Measurements from ENCODE around the gene SNTB2.

DNA sequence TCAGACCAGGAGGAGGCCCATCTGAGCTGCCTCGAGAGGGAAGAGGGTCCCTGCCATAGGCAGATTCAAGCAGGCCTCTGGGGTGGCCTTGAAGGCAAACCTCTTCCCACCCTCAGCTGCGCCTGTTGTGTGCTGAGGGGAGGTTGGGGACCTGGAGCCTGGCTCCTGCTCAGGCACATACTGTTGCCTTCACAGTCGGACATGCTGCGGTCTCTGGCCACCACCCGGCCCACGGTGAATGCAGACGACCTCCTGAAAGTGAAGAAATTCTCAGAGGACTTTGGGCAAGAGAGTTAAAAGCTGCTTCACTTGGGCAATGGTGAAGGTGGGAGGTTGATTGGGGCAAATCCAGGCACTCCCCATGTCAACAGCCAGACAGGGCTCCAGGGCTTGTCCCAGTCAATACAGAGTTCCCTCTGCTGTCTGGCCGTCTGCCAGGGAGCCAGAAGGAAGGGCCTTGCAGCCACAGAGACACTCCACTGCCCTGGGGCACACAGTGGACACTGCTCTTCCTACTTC, 137.1 kb downstream of the SNTB2 start:
- TF ChIP-seq, protein P1, sequence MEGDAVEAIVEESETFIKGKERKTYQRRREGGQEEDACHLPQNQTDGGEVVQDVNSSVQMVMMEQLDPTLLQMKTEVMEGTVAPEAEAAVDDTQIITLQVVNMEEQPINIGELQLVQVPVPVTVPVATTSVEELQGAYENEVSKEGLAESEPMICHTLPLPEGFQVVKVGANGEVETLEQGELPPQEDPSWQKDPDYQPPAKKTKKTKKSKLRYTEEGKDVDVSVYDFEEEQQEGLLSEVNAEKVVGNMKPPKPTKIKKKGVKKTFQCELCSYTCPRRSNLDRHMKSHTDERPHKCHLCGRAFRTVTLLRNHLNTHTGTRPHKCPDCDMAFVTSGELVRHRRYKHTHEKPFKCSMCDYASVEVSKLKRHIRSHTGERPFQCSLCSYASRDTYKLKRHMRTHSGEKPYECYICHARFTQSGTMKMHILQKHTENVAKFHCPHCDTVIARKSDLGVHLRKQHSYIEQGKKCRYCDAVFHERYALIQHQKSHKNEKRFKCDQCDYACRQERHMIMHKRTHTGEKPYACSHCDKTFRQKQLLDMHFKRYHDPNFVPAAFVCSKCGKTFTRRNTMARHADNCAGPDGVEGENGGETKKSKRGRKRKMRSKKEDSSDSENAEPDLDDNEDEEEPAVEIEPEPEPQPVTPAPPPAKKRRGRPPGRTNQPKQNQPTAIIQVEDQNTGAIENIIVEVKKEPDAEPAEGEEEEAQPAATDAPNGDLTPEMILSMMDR (conservative IDR thresholded peaks at IDR 0.05) = no peak
- TF ChIP-seq EZH2 (IDR thresholded peaks at IDR 0.05; ENCODE audit: low read depth) = no peak

Measured in PC-9 (cell line).